OCI-LY7 (cell line): Measurements from ENCODE around the gene C1orf226. TPM values are rescaled to one million over a fixed set of nuclear protein-coding genes. Genes with fewer than 3 reads are reported as not detected.

Experiments used
- BruUV-seq: library from RNA; stranded (reverse); fragments of 400-500 nt; replicated peaks from 2 replicates; lab custom pipeline; 2021; lab: Mats Ljungman, UMichigan
- CTCF ChIA-PET: fragments of 300-600 bp; sonication (Branson Sonifier 250); formaldehyde crosslinking; loops from one replicate; lab custom pipeline; 2022; ENCODE audit warnings: antibody characterized with exemption; ENCODE audit not compliant: unreplicated experiment; lab: Charles Lee
- POLR2A ChIA-PET: fragments of 300-600 bp; sonication (Branson Sonifier 250); formaldehyde crosslinking; loops from one replicate; lab custom pipeline; 2022; ENCODE audit warnings: antibody characterized with exemption; lab: Charles Lee
- DNase-seq: peaks from one replicate; pipeline ENCODE4 v3.0.0-alpha.2; 2015; ENCODE audit warnings: low spot score
- H2AFZ ChIP-seq: fragments of 200-600 bp; sonication (generic), shearing (Covaris generic); 2 replicates; pipeline ENCODE4 v1.6.1; 2014; ENCODE audit warnings: mild to moderate bottlenecking, antibody characterized with exemption, low read length, moderate library complexity
- H3K27ac ChIP-seq: fragments of 200-600 bp; sonication (generic); 2 replicates; pipeline ENCODE4 v1.5.1; 2014; ENCODE audit warnings: mixed run types, low read depth, mild to moderate bottlenecking, moderate library complexity, low read length, inconsistent platforms; ENCODE audit not compliant: poor library complexity, severe bottlenecking
- H3K36me3 ChIP-seq: fragments of 200-600 bp; sonication (generic); 2 replicates; pipeline ENCODE4 v1.6.1; 2014; ENCODE audit warnings: mild to moderate bottlenecking, antibody characterized with exemption, low read length, moderate library complexity, mixed read lengths; ENCODE audit not compliant: insufficient read depth
- H3K4me1 ChIP-seq: fragments of 200-600 bp; sonication (generic); 2 replicates; pipeline ENCODE4 v1.5.1; 2014; ENCODE audit warnings: mild to moderate bottlenecking, low read length; ENCODE audit not compliant: insufficient read depth, poor library complexity, severe bottlenecking
- H3K4me2 ChIP-seq: fragments of 200-600 bp; sonication (generic); 2 replicates; pipeline ENCODE4 v1.6.1; 2014; ENCODE audit warnings: mild to moderate bottlenecking, low read length
- H3K4me3 ChIP-seq: fragments of 200-600 bp; sonication (generic); 2 replicates; pipeline ENCODE4 v1.5.1; 2014; ENCODE audit warnings: mild to moderate bottlenecking, low read depth, low read length; ENCODE audit not compliant: poor library complexity, severe bottlenecking
- H3K79me2 ChIP-seq: fragments of 200-600 bp; sonication (generic); 2 replicates; pipeline ENCODE4 v1.6.1; 2016; ENCODE audit warnings: low read depth, mild to moderate bottlenecking, low read length, moderate library complexity, mixed read lengths; ENCODE audit not compliant: insufficient read depth
- H3K9me2 ChIP-seq: fragments of 200-600 bp; sonication (generic); 2 replicates; pipeline ENCODE4 v1.6.1; 2016; ENCODE audit warnings: mild to moderate bottlenecking, low read length, mixed read lengths; ENCODE audit not compliant: insufficient read depth
- H3K9me3 ChIP-seq: fragments of 200-600 bp; sonication (generic); 2 replicates; pipeline ENCODE4 v1.6.1; 2014; ENCODE audit warnings: mild to moderate bottlenecking, mixed run types, low read length, mixed read lengths
- H4K20me1 ChIP-seq: fragments of 200-600 bp; sonication (generic); 2 replicates; pipeline ENCODE4 v1.6.1; 2014; ENCODE audit warnings: mild to moderate bottlenecking, antibody characterized with exemption, low read length, moderate library complexity, mixed read lengths; ENCODE audit not compliant: insufficient read depth
- CTCF ChIP-seq: fragments of 200-600 bp; sonication (generic); conservative IDR thresholded peaks from 2 replicates; pipeline ENCODE4 v1.5.1; 2014; ENCODE audit warnings: mild to moderate bottlenecking, antibody characterized with exemption, low read length, moderate library complexity, mixed read lengths
- EZH2phosphoT487 ChIP-seq: fragments of 200-600 bp; sonication (generic); IDR thresholded peaks from 2 replicates; pipeline ENCODE4 v1.6.1; 2018; ENCODE audit warnings: low read depth, borderline replicate concordance, mild to moderate bottlenecking, mixed run types, antibody characterized with exemption, low read length, moderate library complexity, mixed read lengths
- intact Hi-C: fragments of 100-400 bp; cut with micrococcal nuclease; formaldehyde crosslinking; loops from one replicate; pipeline ENCODE4 v1.10.0; 2022; ENCODE audit not compliant: unreplicated experiment
- total RNA-seq, 2 experiments: library from RNA; depleted of rRNA in 1 of 2; stranded (reverse); fragments of >200 nt in 1 of 2; shearing (Covaris generic) in 1 of 2; gene quantifications; 2 replicates each; pipeline ENCODE4 v1.2.3, GENCODE V29; 2014 to 2022

C1orf226 gene
- total RNA-seq, 2 experiments from 2014 or later = not detected

GRCh38 chr1:162375463-162375862 is 6.1 kb upstream of the C1orf226 start:
- H3K27ac ChIP-seq = no peak overlapping the region
- H3K79me2 ChIP-seq = no peaks in the 10 kb centered on the region
- intact Hi-C loops = no loop called here
- no peak for DNase-seq
- H3K9me3 ChIP-seq = no peaks in the 10 kb centered on the region
- H3K4me2 ChIP-seq = no peak overlapping the region
- no peaks in the 10 kb centered on the region for H3K4me1 ChIP-seq
- H2AFZ ChIP-seq = no peak overlapping the region
- ChIA-PET POLR2A (no interaction called here), CTCF (no interaction called here)
- no TSS peak for BruUV-seq
- no peaks in the 10 kb centered on the region for H3K9me2 ChIP-seq
- H3K4me3 ChIP-seq = no peak overlapping the region
- TF ChIP-seq EZH2phosphoT487 = no peak
- TF ChIP-seq CTCF = no peak
- no peaks in the 10 kb centered on the region for H3K36me3 ChIP-seq
- H4K20me1 ChIP-seq = no peaks in the 10 kb centered on the region

GRCh38 chr1:162376691-162377090 is 4.8 kb upstream of the C1orf226 start, which contains the start of gene SPATA46:
Gene SPATA46, minus strand, starts transcription at chr1:162376854. Its CDS starts 64 bp downstream, at chr1:162376790.
- intact Hi-C loops = no loop called here
- Histone ChIP-seq H3K9me3 (no peaks in the 10 kb centered on the region), H3K9me2 (no peaks in the 10 kb centered on the region), H3K4me2 (no peak within 1 kb of the TSS), H4K20me1 (no peaks in the 10 kb centered on the region), H3K27ac (no peak within 1 kb of the TSS), H3K36me3 (no peaks in the 10 kb centered on the region), H2AFZ (no peak within 1 kb of the TSS), H3K4me1 (no peaks in the 10 kb centered on the region), H3K79me2 (no peaks in the 10 kb centered on the region), H3K4me3 (no peak within 1 kb of the TSS)
- BruUV-seq = no TSS peak
- no peak for DNase-seq
- TF ChIP-seq CTCF = no peak
- no peak for TF ChIP-seq EZH2phosphoT487
- CTCF ChIA-PET = no interaction called here
- POLR2A ChIA-PET = interaction anchor here (0.6 kb wide), 1 partner anchor 23 kb away, joined by 3 read pairs; no protein-coding TSS in a partner anchor

- Histone ChIP-seq H3K79me2 (no peaks in the 10 kb centered on the region), H3K9me3 (no peaks in the 10 kb centered on the region), H3K4me1 (no peaks in the 10 kb centered on the region), H3K27ac (no peak overlapping the region), H2AFZ (no peak overlapping the region), H3K4me2 (no peak overlapping the region), H3K4me3 (no peak overlapping the region), H3K36me3 (no peaks in the 10 kb centered on the region), H3K9me2 (no peaks in the 10 kb centered on the region), H4K20me1 (no peaks in the 10 kb centered on the region)
- no peak for DNase-seq
- no TSS peak for BruUV-seq
- ChIA-PET CTCF (no interaction called here), POLR2A (interaction anchor here (0.6 kb wide), 1 partner anchor 316 kb away, joined by 6 read pairs; no protein-coding TSS in a partner anchor)
- intact Hi-C loops = no loop called here
- TF ChIP-seq EZH2phosphoT487 (no peak), CTCF (no peak)
Measured at GRCh38 chr1:162380061-162380846, 1.3 kb upstream of the C1orf226 start.
